Trophoblast cell (in vitro differentiated cells and primary cell): Measurements from ENCODE around the gene ASPRV1.
A peak's percentile ranks its signal among the peaks of the same experiment; 100 is the strongest.
"Not testable (repeated sequence)": the region's sequence is repeated elsewhere in the genome, so short reads cannot be mapped to it uniquely, and the experiment has no call there.

Source experiments
- DNase-seq, 2 donors: peaks; one replicate each; pipeline ENCODE4 v3.0.0-alpha.2; 2016
- H2AFZ ChIP-seq: 2 replicates; pipeline ENCODE4 v1.6.1; 2013; ENCODE audit warnings: low read length, moderate library complexity, mild to moderate bottlenecking; ENCODE audit not compliant: insufficient read depth, poor library complexity
- H2AK5ac ChIP-seq: 2 replicates; pipeline ENCODE4 v1.6.1; 2013; ENCODE audit warnings: mild to moderate bottlenecking, low read length
- H2BK120ac ChIP-seq: 2 replicates; pipeline ENCODE4 v1.6.1; 2013; ENCODE audit warnings: low read length, mild to moderate bottlenecking, moderate library complexity; ENCODE audit not compliant: insufficient read depth, poor library complexity
- H2BK12ac ChIP-seq: 2 replicates; pipeline ENCODE4 v1.6.1; 2013; ENCODE audit warnings: mild to moderate bottlenecking, low read length, moderate library complexity
- H2BK5ac ChIP-seq: 2 replicates; pipeline ENCODE4 v1.6.1; 2013; ENCODE audit warnings: low read length, low read depth, moderate library complexity, mild to moderate bottlenecking; ENCODE audit not compliant: poor library complexity
- H3K14ac ChIP-seq: 2 replicates; pipeline ENCODE4 v1.6.1; 2013; ENCODE audit warnings: mild to moderate bottlenecking, low read length
- H3K18ac ChIP-seq: 2 replicates; pipeline ENCODE4 v1.6.1; 2013; ENCODE audit warnings: mild to moderate bottlenecking, low read length
- H3K23ac ChIP-seq: 2 replicates; pipeline ENCODE4 v1.6.1; 2013; ENCODE audit warnings: low read length
- H3K27ac ChIP-seq: 2 replicates; pipeline ENCODE4 v1.5.1; 2013; ENCODE audit warnings: low read depth, mild to moderate bottlenecking, inconsistent platforms, low read length, moderate library complexity
- H3K27me3 ChIP-seq: 2 replicates; pipeline ENCODE4 v1.6.1; 2013; ENCODE audit warnings: inconsistent platforms, mild to moderate bottlenecking, low read length, moderate library complexity; ENCODE audit not compliant: insufficient read depth
- H3K36me3 ChIP-seq, 2 experiments: 1 replicate in 1 of 2; 2 replicates in 1 of 2; pipeline ENCODE4 v1.6.1; 2013; ENCODE audit warnings: low read length in 2 of 2, mild to moderate bottlenecking in 2 of 2, moderate library complexity in 1 of 2; ENCODE audit not compliant: insufficient read depth in 2 of 2, control insufficient read depth in 1 of 2
- H3K4ac ChIP-seq: 2 replicates; pipeline ENCODE4 v1.6.1; 2013; ENCODE audit warnings: low read depth, mild to moderate bottlenecking, low read length, moderate library complexity
- H3K4me1 ChIP-seq, 2 experiments: 1 replicate in 1 of 2; 2 replicates in 1 of 2; pipeline ENCODE4 v1.6.1; 2013; ENCODE audit warnings: low read length in 2 of 2, mild to moderate bottlenecking in 2 of 2, moderate library complexity in 1 of 2; ENCODE audit not compliant: insufficient read depth in 2 of 2, control insufficient read depth in 1 of 2
- H3K4me2 ChIP-seq: 2 replicates; pipeline ENCODE4 v1.6.1; 2013; ENCODE audit warnings: inconsistent platforms, mild to moderate bottlenecking, low read length, moderate library complexity
- H3K4me3 ChIP-seq: 2 replicates; pipeline ENCODE4 v1.5.1; 2013; ENCODE audit warnings: mild to moderate bottlenecking, low read depth, low read length, inconsistent platforms
- H3K79me1 ChIP-seq: one replicate; pipeline ENCODE4 v1.6.1; 2013; ENCODE audit warnings: low read length
- H3K79me2 ChIP-seq: 2 replicates; pipeline ENCODE4 v1.6.1; 2013; ENCODE audit warnings: low read length, mild to moderate bottlenecking; ENCODE audit not compliant: control insufficient read depth, insufficient read depth, poor library complexity
- H3K9ac ChIP-seq: 2 replicates; pipeline ENCODE4 v1.6.1; 2013; ENCODE audit warnings: mild to moderate bottlenecking, low read length
- H3K9me3 ChIP-seq: 2 replicates; pipeline ENCODE4 v1.6.1; 2013; ENCODE audit warnings: low read depth, mild to moderate bottlenecking, control low read depth, inconsistent platforms, low read length; ENCODE audit not compliant: insufficient read depth
- H4K12ac ChIP-seq: 2 replicates; pipeline ENCODE4 v1.6.1; 2013; ENCODE audit warnings: low read depth, mild to moderate bottlenecking, low read length, moderate library complexity
- H4K8ac ChIP-seq: 2 replicates; pipeline ENCODE4 v1.6.1; 2013; ENCODE audit warnings: low read depth, mild to moderate bottlenecking, low read length, moderate library complexity
- H4K91ac ChIP-seq: one replicate; pipeline ENCODE4 v1.6.1; 2013; ENCODE audit warnings: low read depth, mild to moderate bottlenecking, low read length, moderate library complexity
- WGBS: extraction: QIAGEN DNeasy Blood & Tissue Kit; methylation state at CpG from one replicate; pipeline ENCODE4 v1.1.7; 2013; ENCODE audit warnings: missing lambda C conversion rate; ENCODE audit not compliant: insufficient read length, insufficient coverage; ENCODE audit errors: extremely low coverage; 5-methylcytosine and 5-hydroxymethylcytosine counted together

ASPRV1 gene

GRCh38 chr2:69955029-69955428, 6.4 kb downstream of the ASPRV1 start:
- no peaks in the 10 kb centered on the region for H3K27me3 ChIP-seq
- WGBS, result no CpG with 5 or more reads among the region's 11 CpGs

DNA sequence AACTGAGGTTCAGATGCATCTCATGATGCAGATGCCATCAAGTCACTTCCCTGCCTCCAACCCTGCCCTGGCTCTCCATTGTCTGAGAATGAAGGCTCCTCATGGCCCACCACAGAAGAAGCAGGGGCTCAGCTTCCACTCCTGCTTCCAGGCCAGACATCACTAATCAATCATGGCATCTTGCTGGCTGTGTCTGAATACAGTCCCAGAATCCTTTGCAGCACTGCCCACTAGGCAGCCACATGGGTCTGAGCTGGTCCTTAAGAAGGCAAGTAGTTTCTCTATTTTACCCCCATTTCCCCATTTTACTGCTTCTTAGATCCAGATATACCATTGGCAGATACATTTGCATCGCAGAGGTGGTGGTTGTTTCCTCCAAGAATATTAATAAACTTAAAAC, 7.3 kb downstream of the ASPRV1 start:
- Histone ChIP-seq H3K4me3 (no peak overlapping the region), H2BK12ac (no peak overlapping the region), H3K27ac (no peak overlapping the region), H3K18ac (no peak overlapping the region), H3K9ac (no peak overlapping the region), H4K12ac (no peak overlapping the region), H2AFZ (no peak overlapping the region), H2BK5ac (no peak overlapping the region), H3K4ac (no peak overlapping the region), H3K27me3 (no peaks in the 10 kb centered on the region), H3K36me3 (no peaks in the 10 kb centered on the region), H3K4me2 (no peak overlapping the region), H3K14ac (no peak overlapping the region), H4K8ac (no peak overlapping the region), H2BK120ac (no peak overlapping the region), H2AK5ac (no peak overlapping the region), H3K9me3 (peaks cover 1% of the 10 kb centered on the region), H4K91ac (no peak overlapping the region), H3K23ac (no peak overlapping the region), H3K79me2 (no peaks in the 10 kb centered on the region), H3K79me1 (no peaks in the 10 kb centered on the region), H3K4me1 (no peaks in the 10 kb centered on the region)
- WGBS, result no CpG with 5 or more reads among the region's 1 CpG
- no peak for DNase-seq

More at GRCh38 chr2:69955029-69955428, 6.4 kb downstream of the ASPRV1 start:
- peak; percentile 97 to 99 for DNase-seq
- no peak overlapping the region for H2BK5ac ChIP-seq
- H3K18ac ChIP-seq, result no peak overlapping the region
- no peak overlapping the region for H2AFZ ChIP-seq
- H4K91ac ChIP-seq, result no peak overlapping the region
- H3K4ac ChIP-seq, result no peak overlapping the region
- H2AK5ac ChIP-seq, result no peak overlapping the region
- peaks cover 1% of the 10 kb centered on the region for H3K9me3 ChIP-seq
- H3K23ac ChIP-seq, result no peak overlapping the region
- no peak overlapping the region for H4K8ac ChIP-seq
- H3K4me2 ChIP-seq, result no peak overlapping the region
- H2BK120ac ChIP-seq, result no peak overlapping the region
- H3K36me3 ChIP-seq, result no peaks in the 10 kb centered on the region
- H3K79me2 ChIP-seq, result no peaks in the 10 kb centered on the region
- H3K4me3 ChIP-seq, result no peak overlapping the region
- no peaks in the 10 kb centered on the region for H3K4me1 ChIP-seq
- H3K14ac ChIP-seq, result no peak overlapping the region
- H3K27ac ChIP-seq, result no peak overlapping the region
- no peak overlapping the region for H4K12ac ChIP-seq
- H2BK12ac ChIP-seq, result no peak overlapping the region
- no peaks in the 10 kb centered on the region for H3K79me1 ChIP-seq
- no peak overlapping the region for H3K9ac ChIP-seq

GRCh38 chr2:69952336-69953115, 8.9 kb downstream of the ASPRV1 start:
- H2BK5ac ChIP-seq, result no peak overlapping the region
- H3K27ac ChIP-seq, result no peak overlapping the region
- no peak for DNase-seq
- no peak overlapping the region for H3K14ac ChIP-seq
- no peak overlapping the region for H4K91ac ChIP-seq
- no CpG with 5 or more reads among the region's 6 CpGs for WGBS
- H3K9ac ChIP-seq, result no peak overlapping the region
- no peak overlapping the region for H3K4me3 ChIP-seq
- H3K4me1 ChIP-seq, result peaks cover 0 to 3% of the 10 kb centered on the region in 2 experiments
- no peak overlapping the region for H2BK12ac ChIP-seq
- no peaks in the 10 kb centered on the region for H3K79me2 ChIP-seq
- no peak overlapping the region for H2BK120ac ChIP-seq
- no peak overlapping the region for H2AK5ac ChIP-seq
- H3K4ac ChIP-seq, result no peak overlapping the region
- no peak overlapping the region for H3K18ac ChIP-seq
- H3K9me3 ChIP-seq, result peaks cover 1% of the 10 kb centered on the region
- H3K4me2 ChIP-seq, result no peak overlapping the region
- no peak overlapping the region for H2AFZ ChIP-seq
- no peak overlapping the region for H3K23ac ChIP-seq
- no peaks in the 10 kb centered on the region for H3K36me3 ChIP-seq
- no peak overlapping the region for H4K8ac ChIP-seq
- no peaks in the 10 kb centered on the region for H3K79me1 ChIP-seq
- no peak overlapping the region for H4K12ac ChIP-seq
- H3K27me3 ChIP-seq, result no peaks in the 10 kb centered on the region

DNA sequence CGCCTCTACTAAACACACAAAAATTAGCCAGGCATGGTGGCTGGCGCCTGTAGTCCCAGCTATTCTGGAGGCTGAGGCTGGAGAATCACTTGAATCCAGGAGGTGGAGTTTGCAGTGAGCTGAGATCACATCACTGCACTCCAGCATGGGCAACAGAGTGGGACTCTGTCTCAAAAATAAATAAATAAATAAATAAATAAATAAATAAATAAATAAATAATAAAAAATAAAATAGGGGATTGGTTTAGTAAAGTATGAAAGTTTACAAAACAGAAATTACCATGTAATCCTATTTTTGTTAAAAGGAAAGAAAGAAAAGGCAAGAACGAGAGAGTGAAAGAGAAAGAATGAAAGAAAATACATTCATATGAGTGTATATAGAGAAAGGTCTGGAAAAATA, 10.8 kb downstream of the ASPRV1 start:
- not testable (repeated sequence) for H2AK5ac ChIP-seq, H3K23ac ChIP-seq, DNase-seq, H3K18ac ChIP-seq, H3K27ac ChIP-seq, H3K79me1 ChIP-seq, H4K12ac ChIP-seq, H3K4ac ChIP-seq, H3K79me2 ChIP-seq, H2BK12ac ChIP-seq, H3K9ac ChIP-seq, H3K14ac ChIP-seq, H2BK5ac ChIP-seq, H3K27me3 ChIP-seq, H3K9me3 ChIP-seq, H4K8ac ChIP-seq, H4K91ac ChIP-seq, H3K4me2 ChIP-seq, H3K36me3 ChIP-seq, H2AFZ ChIP-seq, H3K4me3 ChIP-seq, H2BK120ac ChIP-seq
- peaks cover 10 to 13% of the 10 kb centered on the region in 2 experiments for H3K4me1 ChIP-seq
- no CpG with 5 or more reads among the region's 3 CpGs for WGBS
